LNCaP clone FGC (cell line): ENCODE data around the gene LRRC52.

Source experiments
- DNase-seq: peaks from one replicate; pipeline ENCODE4 v3.0.0-alpha.2; 2011; ENCODE audit warnings: low read depth
- H3K4me3 ChIP-seq: 2 replicates; pipeline ENCODE4 v1.5.1; 2011; ENCODE audit warnings: mild to moderate bottlenecking, low read depth, low read length, control low read depth
- TF ChIP-seq, protein P1 (sequence below): IDR thresholded peaks from 2 replicates; pipeline ENCODE4 v1.5.1; 2012; ENCODE audit warnings: mild to moderate bottlenecking; ENCODE audit not compliant: control insufficient read depth, insufficient read depth; ENCODE audit errors: extremely low read depth

Gene LRRC52

DNA sequence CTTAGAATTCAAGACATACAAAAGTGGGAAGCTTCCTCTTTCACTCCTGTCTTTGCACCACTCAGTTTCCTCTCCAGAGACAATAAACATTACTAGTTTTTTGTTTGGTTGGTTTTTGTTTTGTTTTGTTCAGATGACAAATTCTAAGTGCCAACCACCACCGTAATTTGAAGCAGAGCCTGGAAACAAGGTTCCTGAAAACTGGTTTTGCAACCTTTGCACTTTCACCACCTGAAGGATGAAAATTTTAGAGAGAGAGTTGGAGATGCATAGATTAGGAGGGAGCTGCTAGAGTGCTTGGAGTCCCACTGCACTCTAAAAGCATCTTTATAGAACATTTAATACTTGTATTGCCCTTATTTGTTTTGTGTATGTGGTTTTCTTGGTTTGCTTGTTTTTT lies 67.1 kb downstream of the LRRC52 start:
- DNase-seq: no peak
- peak overlapping the region; percentile 26; the same call in 1 of the 2 replicates for H3K4me3 ChIP-seq
- TF ChIP-seq, protein P1, sequence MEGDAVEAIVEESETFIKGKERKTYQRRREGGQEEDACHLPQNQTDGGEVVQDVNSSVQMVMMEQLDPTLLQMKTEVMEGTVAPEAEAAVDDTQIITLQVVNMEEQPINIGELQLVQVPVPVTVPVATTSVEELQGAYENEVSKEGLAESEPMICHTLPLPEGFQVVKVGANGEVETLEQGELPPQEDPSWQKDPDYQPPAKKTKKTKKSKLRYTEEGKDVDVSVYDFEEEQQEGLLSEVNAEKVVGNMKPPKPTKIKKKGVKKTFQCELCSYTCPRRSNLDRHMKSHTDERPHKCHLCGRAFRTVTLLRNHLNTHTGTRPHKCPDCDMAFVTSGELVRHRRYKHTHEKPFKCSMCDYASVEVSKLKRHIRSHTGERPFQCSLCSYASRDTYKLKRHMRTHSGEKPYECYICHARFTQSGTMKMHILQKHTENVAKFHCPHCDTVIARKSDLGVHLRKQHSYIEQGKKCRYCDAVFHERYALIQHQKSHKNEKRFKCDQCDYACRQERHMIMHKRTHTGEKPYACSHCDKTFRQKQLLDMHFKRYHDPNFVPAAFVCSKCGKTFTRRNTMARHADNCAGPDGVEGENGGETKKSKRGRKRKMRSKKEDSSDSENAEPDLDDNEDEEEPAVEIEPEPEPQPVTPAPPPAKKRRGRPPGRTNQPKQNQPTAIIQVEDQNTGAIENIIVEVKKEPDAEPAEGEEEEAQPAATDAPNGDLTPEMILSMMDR: no peak

DNA sequence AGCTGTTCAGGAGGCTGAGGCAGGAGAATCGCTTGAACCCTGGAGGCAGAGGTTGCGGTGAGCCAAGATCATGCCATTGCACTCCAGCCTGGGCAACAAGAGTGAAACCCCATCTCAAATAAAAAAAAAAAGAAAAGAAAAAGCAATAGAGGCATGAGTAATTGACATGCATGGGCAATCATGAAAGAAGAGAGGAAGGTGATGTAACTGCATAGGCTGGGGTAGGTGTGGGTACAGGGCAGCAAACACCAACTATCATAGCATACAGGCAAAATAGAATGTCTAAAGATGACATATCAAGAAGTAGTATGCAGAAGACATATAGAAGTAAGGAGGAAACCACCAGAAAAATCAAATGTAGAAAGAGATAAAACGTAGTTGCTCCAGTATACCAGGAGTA lies 68.3 kb downstream of the LRRC52 start:
- no peak for DNase-seq
- TF ChIP-seq, protein P1: no peak
- no peak overlapping the region for H3K4me3 ChIP-seq
